ENCODE data around the gene ADAM19.
A peak's percentile ranks its signal among the peaks of the same experiment; 100 is the strongest.

Gene ADAM19

GRCh38 chr5:157542282-157543000 is 33.1 kb downstream of the ADAM19 start:
- DNase-seq (ENCODE audit: low read depth): no peak

- no peak for DNase-seq (ENCODE audit: low read depth)
These were observed 34.0 kb downstream of the ADAM19 start for GRCh38 chr5:157541447-157542118.

GRCh38 chr5:157540707-157541446 is 34.7 kb downstream of the ADAM19 start:
- peak; percentile 79 for DNase-seq (ENCODE audit: low read depth)

- no peak for DNase-seq (ENCODE audit: low read depth)
These were observed 35.5 kb downstream of the ADAM19 start for GRCh38 chr5:157540124-157540523.

GRCh38 chr5:157539503-157540022 is 36.0 kb downstream of the ADAM19 start:
- no peak for DNase-seq (ENCODE audit: low read depth)

GRCh38 chr5:157538311-157538710 is 37.3 kb downstream of the ADAM19 start:
- no peak for DNase-seq (ENCODE audit: low read depth)

GRCh38 chr5:157535042-157535865 is 40.3 kb downstream of the ADAM19 start:
- DNase-seq (ENCODE audit: low read depth): peak; percentile 90

GRCh38 chr5:157533011-157533481 is 42.5 kb downstream of the ADAM19 start:
- no peak for DNase-seq (ENCODE audit: low read depth)

- DNase-seq (ENCODE audit: low read depth): no peak
These were observed 43.6 kb downstream of the ADAM19 start for GRCh38 chr5:157532022-157532421.

- DNase-seq (ENCODE audit: low read depth): no peak
These were observed 45.2 kb downstream of the ADAM19 start for GRCh38 chr5:157530226-157530972.

- no peak for DNase-seq (ENCODE audit: low read depth)
These were observed 46.6 kb downstream of the ADAM19 start for GRCh38 chr5:157529002-157529401.

- DNase-seq (ENCODE audit: low read depth): peak; percentile 55
These were observed 47.4 kb downstream of the ADAM19 start for GRCh38 chr5:157528036-157528632.

- no peak for DNase-seq (ENCODE audit: low read depth)
These were observed 50.7 kb downstream of the ADAM19 start for GRCh38 chr5:157524887-157525286.

- DNase-seq (ENCODE audit: low read depth): no peak
These were observed 51.6 kb downstream of the ADAM19 start for GRCh38 chr5:157523976-157524375.

GRCh38 chr5:157521704-157522029 is 53.9 kb downstream of the ADAM19 start:
- DNase-seq (ENCODE audit: low read depth): no peak

- peak; percentile 73 for DNase-seq (ENCODE audit: low read depth)
These were observed 54.5 kb downstream of the ADAM19 start for GRCh38 chr5:157520911-157521703.

- no peak for DNase-seq (ENCODE audit: low read depth)
These were observed 55.9 kb downstream of the ADAM19 start for GRCh38 chr5:157519579-157520253.

GRCh38 chr5:157518963-157519362 is 56.6 kb downstream of the ADAM19 start:
- no peak for DNase-seq (ENCODE audit: low read depth)

- peak; percentile 97 for DNase-seq (ENCODE audit: low read depth)
These were observed 58.8 kb downstream of the ADAM19 start for GRCh38 chr5:157516626-157517325.

All from amniotic epithelial cell (primary cell).